ENCODE data around the gene TMEM150B.

The TMEM150B gene

GRCh38 chr19:55353803-55354697, 28.9 kb upstream of the TMEM150B start:
- DNase-seq: peak; percentile 2

DNA sequence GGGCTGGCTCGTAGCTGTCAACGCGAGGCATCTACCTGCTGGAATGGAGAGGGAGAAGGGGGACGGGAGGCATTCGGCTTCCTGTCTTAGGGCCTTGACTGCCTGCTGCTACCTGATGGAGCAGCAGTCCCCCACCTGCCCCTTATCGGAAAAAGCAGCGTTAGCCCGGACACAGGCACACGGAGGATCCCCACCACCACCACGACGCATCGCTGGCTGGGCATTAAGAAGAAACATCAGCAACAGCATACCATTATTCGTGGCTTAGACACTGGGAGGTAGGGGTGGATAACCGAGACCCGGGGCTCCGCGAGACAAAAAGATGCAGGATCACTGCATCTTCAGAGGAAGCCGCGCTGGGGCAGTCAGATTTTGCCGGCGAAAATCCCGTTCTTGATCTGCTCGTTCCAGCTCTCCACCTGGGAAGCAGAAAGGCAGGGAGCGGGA, 28.2 kb upstream of the TMEM150B start:
- no peak for DNase-seq

DNA sequence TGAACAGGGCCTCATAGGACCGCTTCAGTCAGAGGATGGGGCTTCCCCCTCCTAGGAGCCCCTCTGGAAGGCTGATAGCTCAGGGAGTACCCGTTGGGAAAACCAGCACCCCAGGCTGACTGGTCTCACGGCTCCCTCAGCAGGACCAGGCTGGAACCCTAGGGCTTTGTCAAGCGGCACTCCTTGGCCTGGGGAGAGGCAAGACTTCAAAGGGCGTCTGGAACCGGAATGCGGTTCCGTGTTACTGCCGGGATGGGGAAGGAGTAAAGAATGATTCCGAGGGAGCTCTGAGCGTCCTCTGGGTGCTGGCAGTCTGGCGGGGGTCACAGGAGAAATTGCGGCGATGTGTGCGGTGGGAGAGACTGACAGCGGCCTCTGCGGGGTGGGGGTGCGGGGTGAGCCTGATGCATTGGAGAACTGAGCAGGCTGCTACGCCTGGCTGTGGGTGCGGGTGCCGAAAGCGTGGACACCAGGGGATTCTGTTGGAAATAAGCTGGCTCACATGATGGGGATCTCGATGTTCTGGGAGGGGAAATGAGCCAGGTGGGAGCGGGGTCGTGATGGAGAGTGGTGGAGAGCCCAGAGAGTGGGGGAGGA, 27.5 kb upstream of the TMEM150B start:
- no peak for DNase-seq

DNA sequence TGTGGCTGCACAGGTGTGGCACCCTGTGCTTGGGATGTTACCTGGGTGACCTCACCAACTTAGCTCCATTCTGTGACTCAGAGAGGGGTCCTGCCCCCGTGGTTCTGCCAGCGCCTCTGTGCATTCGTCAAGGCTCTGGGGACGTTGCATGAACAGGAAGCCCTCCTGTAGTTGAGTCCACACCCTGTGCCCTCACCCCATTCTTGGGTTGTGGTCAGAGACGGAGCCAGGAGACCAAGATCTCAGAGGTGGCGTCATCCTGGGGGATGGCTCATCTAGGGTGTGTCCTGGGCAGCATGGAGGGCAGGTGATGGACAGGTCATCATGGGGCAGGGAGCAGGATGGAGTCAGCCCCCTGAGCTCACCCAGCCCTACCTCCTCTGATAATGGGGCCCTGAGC, 26.9 kb upstream of the TMEM150B start:
- DNase-seq: no peak

DNA sequence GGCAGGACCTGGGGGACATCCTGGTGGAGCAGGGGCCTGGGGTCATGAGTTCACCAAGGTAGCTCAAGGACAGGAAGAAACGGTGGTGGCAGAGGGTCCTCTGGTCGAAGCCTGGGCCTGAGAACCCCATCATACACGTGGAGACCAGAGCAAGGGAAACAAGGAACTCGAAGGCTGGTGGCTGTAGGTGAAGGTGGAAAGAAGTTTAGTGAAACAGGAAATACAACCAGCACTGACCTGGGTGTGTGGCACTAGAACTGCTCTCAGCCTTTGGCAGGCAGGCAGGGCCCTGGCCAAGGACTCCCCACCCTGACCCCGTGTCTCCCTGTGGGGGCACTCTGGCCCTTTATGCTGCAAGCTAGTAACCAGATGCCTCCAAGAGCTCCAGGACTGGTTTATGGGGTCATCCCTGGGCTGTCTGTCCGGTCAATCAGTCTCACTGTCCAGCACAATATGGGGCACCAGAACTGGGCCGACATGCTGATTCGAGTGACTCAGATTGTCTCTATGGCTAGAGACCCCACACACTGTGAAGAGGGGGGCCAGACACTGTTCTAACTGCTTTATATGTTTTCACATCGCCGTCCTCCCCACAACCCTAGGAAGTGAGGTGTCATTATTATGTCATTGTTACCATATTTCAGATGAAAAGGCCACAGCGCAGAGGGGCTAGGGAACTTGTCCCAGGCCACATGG, 25.6 kb upstream of the TMEM150B start:
- no peak for DNase-seq

DNA sequence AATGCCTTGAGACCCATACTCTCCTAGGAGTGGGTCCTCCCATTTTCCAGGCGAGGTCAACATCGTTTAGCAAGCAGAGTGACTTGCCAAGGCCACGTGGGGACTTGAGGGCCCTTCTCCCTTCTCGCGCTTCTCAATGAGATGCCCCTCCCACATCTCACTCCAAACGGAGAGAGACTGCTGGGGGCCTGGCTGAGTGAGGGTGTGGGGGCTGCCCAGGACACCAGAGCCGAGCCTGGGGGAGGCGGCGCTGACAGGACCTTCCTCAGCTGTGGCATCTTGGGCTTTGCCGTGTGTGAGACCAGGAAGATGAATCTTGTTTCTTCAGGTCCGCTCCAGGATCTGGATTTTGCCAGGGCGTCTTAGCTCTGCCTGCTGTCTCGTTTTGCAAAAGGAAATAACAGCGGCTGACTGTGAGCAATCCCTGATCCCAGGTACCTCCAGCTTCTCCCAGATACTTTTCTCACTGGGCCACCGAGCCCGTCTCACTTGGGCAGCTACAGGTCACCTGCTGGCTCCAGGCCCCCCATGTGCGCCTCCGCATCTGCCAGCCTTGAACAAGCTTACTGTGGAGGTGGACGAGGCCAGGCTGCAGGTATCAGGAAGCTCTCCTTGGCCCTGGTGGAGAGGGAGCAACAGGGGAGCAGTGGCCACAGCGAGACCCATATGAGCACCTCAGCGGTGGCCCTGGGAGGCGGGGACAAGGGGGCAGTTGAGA, 23.3 kb upstream of the TMEM150B start:
- no peak for DNase-seq

DNA sequence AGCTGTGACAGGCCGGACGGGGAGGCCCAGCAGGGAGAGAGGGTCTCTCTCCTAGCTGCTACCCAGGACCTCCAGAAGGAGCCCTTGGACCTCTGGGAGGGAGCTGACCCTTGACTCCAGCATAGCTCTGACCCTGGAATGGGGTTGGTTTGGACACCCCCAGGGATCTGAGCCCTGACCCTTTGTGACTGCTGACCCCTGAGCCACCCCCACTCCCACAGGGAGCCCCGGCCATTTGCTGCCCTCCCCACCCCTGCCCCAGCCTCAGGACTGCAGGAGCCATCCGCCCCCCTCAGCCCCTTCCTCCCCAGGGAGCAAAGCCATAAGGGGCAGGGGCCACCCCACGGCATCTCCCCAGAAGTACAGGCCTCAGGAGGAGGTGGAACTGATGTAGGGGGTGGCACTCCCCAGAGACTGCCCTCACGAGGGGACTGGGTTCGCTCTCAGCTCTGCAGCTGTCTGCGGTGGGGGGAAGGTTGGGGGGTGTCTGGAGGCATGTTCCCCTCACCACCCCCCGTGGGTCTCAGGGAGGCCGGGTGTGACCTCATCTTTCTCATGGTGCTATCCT, 22.4 kb upstream of the TMEM150B start:
- no peak for DNase-seq

- DNase-seq: no peak
Observed at GRCh38 chr19:55346725-55347441, 21.7 kb upstream of the TMEM150B start.

DNA sequence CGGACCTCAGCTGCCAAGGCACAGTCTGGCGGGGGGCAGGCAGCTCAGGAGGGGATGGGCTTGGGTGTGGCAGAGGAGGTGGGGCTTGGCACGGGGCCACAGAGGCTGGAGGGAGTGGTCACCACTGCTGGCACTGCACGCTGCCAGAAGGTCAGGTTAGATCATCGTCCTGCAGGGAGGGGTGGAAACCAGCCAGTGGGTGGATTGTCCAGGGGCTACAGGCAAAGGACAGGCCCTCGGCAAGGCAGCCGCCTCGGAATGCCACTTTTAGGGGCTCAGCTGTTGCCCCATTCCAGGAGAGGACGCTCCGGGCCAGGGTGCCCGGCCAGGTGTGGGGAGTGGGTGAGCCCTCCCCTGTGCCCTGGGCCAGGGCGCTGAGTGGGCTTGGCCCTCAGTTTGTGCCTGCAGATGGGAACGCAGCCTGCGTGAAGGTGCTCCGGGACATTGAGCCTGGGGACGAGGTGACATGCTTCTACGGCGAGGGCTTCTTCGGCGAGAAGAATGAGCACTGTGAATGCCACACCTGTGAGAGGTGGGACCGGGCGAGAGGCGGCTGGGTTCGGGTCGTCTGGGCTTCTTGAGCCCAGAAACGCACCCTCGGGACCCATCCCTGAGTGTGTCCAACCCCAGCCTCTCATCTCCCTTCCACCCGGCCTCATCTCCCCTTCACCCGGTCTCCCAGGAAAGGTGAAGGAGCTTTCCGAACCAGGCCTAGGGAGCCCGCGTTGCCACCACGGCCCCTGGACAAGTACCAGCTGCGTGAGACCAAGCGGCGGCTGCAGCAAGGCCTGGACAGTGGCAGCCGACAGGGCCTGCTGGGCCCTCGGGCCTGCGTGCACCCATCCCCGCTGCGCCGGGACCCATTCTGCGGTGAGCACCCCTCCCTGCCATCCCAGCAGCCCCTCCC, 20.9 kb upstream of the TMEM150B start:
- no peak for DNase-seq

DNA sequence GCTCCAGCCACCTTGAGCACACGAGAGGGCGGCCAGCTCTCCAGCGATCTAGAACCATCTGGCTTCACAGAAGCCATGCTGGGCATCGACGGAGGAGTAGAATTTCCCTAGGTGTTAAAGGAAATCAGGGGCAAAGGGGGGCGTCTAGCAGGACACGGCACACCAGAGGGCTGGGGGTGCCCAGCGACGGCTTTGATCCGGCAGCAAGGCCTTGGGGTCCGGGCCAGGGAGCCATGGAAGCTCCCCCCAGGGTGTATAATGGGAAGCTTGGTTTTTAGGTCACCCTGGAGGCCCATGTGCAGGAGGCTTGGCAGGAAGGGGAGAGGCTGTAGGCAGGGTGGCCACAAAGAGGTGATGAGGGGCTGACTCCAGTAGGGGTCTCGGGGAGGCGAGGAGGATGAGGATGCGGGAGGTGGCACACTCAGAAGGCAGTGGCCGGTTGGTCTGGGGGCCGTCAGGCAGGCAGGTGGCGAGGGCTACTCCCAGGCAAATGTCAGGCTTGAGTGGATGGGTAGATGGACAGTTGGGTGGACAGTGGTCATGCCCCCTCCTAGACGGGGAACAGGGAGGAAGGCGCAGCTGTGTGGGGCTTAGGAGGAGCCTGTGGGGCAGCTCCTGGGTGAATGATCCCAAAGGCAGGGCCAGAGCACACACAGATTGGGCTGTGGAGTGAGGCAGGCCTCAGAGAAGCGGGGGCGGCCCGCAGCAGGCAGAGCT, 20.1 kb upstream of the TMEM150B start:
- DNase-seq: no peak

DNA sequence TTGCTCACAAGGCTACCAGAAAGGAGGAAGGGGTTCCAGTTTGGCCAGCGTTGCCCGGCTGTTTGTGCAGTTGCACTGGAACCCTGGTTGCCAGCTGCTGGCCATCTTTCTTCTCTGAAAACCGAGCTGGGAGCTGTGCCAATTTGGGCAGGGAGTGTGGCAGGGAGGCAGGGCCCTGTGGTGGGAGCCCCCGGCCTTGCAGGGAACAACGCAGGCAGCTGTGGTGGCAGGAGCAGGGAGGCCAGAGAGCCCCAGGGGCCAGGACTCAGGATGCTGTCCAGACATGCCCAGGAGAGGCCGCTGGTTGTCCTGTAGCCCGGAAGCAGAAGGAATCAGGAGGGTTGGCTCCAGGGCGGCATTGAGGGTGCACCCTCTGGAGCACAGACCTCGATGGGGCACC, 19.3 kb upstream of the TMEM150B start:
- DNase-seq: peak; percentile 12

DNA sequence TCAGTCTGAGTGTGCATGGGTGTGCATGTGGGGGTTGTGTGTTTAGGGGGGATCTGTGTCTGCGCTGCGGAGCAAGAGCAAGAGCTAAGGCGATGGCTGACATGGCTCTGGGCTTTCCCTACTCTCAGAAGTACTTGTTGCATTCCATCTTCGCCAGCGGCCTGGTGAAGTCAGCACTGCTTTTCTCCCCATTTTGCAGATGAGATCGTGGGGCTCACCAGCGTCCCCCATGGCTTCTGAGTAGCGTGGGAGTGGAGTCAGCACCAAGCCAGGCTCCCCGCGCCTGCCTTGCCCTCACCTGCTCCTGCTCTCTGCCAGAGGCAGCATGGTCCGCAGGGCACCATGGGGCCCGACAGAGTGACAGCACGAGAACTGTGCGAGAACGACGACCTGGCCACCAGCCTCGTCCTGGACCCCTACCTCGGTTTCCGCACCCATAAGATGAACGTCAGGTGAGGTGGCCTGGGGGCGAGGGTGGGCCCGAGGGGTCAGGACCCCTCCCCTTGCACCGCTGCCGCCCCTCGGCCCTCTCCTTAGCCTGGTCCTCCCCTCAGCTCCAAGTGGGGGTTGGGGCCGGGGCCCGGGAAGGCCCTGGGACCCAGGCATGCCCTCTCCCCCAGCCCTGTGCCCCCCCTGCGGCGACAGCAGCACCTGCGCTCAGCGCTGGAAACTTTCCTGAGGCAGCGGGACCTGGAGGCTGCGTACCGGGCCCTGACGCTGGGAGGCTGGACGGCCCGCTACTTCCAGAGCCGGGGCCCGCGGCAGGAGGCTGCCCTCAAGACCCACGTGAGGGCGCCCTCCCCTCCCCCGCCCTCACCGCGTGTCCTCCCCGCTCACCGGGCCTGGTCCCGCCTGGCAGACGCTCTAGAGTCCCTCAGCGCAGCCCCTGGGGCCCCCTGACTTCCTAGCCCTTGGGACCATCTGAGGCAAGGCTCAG, 16.7 kb upstream of the TMEM150B start:
- no peak for DNase-seq

DNA sequence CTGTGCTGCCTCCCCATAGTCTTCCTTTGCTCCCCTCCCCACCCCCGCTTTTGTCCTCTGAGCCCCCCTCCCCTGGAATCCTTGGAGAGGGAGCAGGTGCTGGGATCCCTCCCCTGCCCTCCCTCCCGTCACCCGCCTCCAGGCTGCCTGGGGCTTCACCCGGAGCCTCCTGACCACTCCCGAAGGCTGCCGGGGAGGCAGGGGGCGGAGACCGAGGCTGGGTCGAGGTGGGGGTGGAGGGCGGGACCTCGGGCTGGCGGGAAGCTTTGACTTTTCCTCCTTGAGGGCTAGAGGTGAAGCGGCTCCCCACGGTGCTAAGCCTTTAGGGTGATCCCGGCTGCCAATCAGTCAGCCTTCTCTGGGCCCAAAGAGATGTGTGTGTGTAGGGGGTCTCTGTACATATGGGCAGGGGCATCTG, 16.0 kb upstream of the TMEM150B start:
- peak; percentile 5 for DNase-seq

- no peak for DNase-seq
Observed at GRCh38 chr19:55340784-55341147, 15.6 kb upstream of the TMEM150B start.

GRCh38 chr19:55339889-55340783, 15.0 kb upstream of the TMEM150B start:
- DNase-seq: no peak

GRCh38 chr19:55339105-55339888, 14.2 kb upstream of the TMEM150B start, which contains the start of gene KMT5C:
Gene KMT5C (plus strand): TSS chr19:55339876. CDS start chr19:55341937, 2,061 bp downstream.
- peak; percentile 100 for DNase-seq

DNA sequence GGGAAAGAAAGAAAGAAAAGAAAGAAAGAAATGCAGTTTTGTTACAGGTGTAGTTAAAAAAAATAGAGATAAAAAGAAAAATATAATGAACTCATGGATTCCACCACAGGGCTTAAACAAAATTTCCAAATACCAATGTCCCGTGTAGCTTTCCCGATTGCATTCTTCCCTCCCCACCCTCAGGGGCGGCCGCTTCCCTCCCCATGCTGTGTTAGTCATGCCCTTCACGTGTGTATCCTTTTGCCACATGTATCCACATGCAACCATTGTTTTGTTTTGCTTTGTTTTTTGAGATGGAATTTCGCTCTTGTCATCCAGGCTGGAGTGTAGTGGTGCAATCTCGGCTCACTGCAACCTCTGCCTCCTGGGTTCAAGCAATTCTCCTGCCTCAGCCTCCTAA, 11.0 kb upstream of the TMEM150B start:
- DNase-seq: no peak
